Kidney (tissue), 14 donors: ENCODE data around the gene TTC19. TPM values are rescaled to one million over a fixed set of nuclear protein-coding genes. Genes with fewer than 3 reads are reported as not detected.
A peak's percentile ranks its signal among the peaks of the same experiment; 100 is the strongest.

Source experiments
- DNase-seq, 5 donors: peaks; one replicate each; pipeline ENCODE4 v3.0.0-alpha.2; 2013 to 2020
- FAIRE-seq: peaks from 2 replicates; lab custom pipeline; 2012; peaks lifted over from hg19 to GRCh38; lab: Jason Lieb, UNC
- H3K27ac ChIP-seq, 2 donors: one replicate each; pipeline ENCODE4 v1.7.0; 2013; ENCODE audit warnings: low read depth in 2 of 2, low read length in 2 of 2, inconsistent platforms in 1 of 2
- H3K27me3 ChIP-seq: one replicate; pipeline ENCODE4 v1.7.1; 2013; ENCODE audit warnings: low read length, inconsistent platforms; ENCODE audit not compliant: control insufficient read depth, insufficient read depth
- H3K36me3 ChIP-seq, 3 donors: one replicate each; pipeline versions ENCODE4 v1.7.0 to v1.7.1; 2013; ENCODE audit warnings: low read length in 3 of 3, control low read depth in 1 of 3, inconsistent platforms in 1 of 3; ENCODE audit not compliant: insufficient read depth in 3 of 3, control insufficient read depth in 2 of 3
- H3K4me1 ChIP-seq, 3 donors: one replicate each; pipeline versions ENCODE4 v1.7.0 to v1.7.1; 2013; ENCODE audit warnings: low read length in 3 of 3, inconsistent platforms in 1 of 3, low read depth in 1 of 3; ENCODE audit not compliant: control insufficient read depth in 2 of 3, insufficient read depth in 2 of 3
- H3K4me3 ChIP-seq, 3 donors: one replicate each; pipeline versions ENCODE4 v1.7.0 to v1.8.1; 2013; ENCODE audit warnings: low read length in 3 of 3, control low read depth in 1 of 3, inconsistent platforms in 1 of 3
- H3K9ac ChIP-seq, 3 donors: one replicate each; pipeline versions ENCODE4 v1.7.0 to v1.7.1; 2013; ENCODE audit warnings: low read length in 3 of 3, control low read depth in 1 of 3, inconsistent platforms in 1 of 3
- H3K9me3 ChIP-seq, 3 donors: one replicate each; pipeline versions ENCODE4 v1.7.0 to v1.7.1; 2013; ENCODE audit warnings: low read length in 3 of 3, control low read depth in 1 of 3, inconsistent platforms in 1 of 3; ENCODE audit not compliant: control insufficient read depth in 2 of 3, insufficient read depth in 1 of 3
- intact Hi-C: fragments of 100-400 bp; cut with DNase I; formaldehyde crosslinking; loops from one replicate; pipeline ENCODE4 v1.11.1; 2022
- polyA plus RNA-seq: library from polyadenylated mRNA; stranded (reverse); fragments of 350-450 nt; fragmentation: Illumina TruSeq; extraction: RNeasy Lipid Tissue Mini Kit (QIAGEN cat#74804); gene quantifications from one replicate; pipeline ENCODE4 v1.2.3, GENCODE V29; 2014; ENCODE audit warnings: low read depth, low replicate concordance; ENCODE audit not compliant: insufficient read depth
- total RNA-seq: library from RNA; stranded (reverse); fragmentation: NEBNext Ultra II Directional; extraction: Animal tissue kit (Norgen Biotek cat#: 25700); gene quantifications from one replicate; pipeline ENCODE4 v1.2.1, GENCODE V29; 2021
- TF ChIP-seq, protein P1 (sequence below): IDR thresholded peaks from 3 replicates; pipeline ENCODE4 v1.5.1; 2012; ENCODE audit warnings: mild to moderate bottlenecking, moderate library complexity, borderline replicate concordance; ENCODE audit not compliant: insufficient read depth; ENCODE audit errors: extremely low read depth
- donor health status: control.
- donor health status: control.
- donor health status: control.
- donor health status: control.
- donor health status: control.
- donor health status: DM: yes; HTN: yes; CAD: no.
- donor health status: Normal renal cell carcinoma (clear cell type).

TTC19 gene
- total and polyA plus RNA-seq, 2 donors from 2014 or later: 42.0 to 47.7 TPM

DNA sequence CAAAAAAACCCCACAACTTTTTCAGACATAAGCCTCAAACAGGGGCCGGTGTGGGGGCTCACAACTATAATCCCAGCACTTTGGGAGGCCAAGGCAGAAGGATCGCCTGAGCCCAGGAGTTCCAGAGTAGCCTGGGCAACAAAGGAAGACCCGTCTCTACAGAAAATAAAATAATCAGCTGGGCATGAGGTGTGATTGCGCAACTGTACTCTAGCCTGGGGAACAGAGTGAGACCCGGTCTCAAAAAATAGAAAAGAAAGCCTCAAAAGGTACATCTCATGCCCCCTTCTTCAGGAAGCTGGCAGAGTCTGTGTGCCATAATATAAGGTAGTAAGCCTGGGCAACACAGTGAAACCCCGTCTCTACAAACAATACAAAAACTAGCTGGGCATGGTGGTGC, 3.3 kb upstream of the TTC19 start:
- H3K27ac ChIP-seq: no peak overlapping the region
- H3K27me3 ChIP-seq: no peaks in the 10 kb centered on the region
- H3K9me3 ChIP-seq: no peaks in the 10 kb centered on the region
- intact Hi-C loops: no loop called here
- FAIRE-seq: no peak
- no peak overlapping the region for H3K4me3 ChIP-seq
- TF ChIP-seq, protein P1, sequence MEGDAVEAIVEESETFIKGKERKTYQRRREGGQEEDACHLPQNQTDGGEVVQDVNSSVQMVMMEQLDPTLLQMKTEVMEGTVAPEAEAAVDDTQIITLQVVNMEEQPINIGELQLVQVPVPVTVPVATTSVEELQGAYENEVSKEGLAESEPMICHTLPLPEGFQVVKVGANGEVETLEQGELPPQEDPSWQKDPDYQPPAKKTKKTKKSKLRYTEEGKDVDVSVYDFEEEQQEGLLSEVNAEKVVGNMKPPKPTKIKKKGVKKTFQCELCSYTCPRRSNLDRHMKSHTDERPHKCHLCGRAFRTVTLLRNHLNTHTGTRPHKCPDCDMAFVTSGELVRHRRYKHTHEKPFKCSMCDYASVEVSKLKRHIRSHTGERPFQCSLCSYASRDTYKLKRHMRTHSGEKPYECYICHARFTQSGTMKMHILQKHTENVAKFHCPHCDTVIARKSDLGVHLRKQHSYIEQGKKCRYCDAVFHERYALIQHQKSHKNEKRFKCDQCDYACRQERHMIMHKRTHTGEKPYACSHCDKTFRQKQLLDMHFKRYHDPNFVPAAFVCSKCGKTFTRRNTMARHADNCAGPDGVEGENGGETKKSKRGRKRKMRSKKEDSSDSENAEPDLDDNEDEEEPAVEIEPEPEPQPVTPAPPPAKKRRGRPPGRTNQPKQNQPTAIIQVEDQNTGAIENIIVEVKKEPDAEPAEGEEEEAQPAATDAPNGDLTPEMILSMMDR: no peak
- H3K4me1 ChIP-seq: peaks cover 0 to 8% (median 7%) of the 10 kb centered on the region in 3 donors
- no peaks in the 10 kb centered on the region for H3K36me3 ChIP-seq
- no peak for DNase-seq
- H3K9ac ChIP-seq: no peak overlapping the region

DNA sequence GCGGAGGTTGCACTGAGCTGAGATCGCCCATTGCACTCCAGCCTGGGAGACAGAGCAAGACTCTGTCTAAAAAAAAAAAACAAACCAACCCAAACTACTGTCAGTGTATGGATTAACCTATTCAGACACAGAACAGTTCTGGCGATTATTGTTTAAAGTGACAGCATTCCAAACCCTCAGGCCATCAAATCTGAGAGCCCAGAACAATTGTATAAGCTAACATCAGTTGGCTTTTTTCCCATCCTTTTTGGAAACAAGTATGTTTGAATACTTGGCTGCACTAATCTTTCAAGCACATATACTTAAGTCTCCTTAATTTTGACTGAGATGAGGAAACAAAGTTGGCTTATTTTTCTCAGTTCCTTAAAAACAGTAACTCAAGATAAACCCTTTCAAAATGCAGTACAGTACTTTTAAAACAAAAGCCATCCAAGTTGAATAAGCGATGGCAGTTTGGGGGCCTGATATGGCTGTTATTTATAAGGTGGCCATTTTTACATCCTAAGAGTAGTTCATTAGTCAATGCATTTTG, 1.5 kb upstream of the TTC19 start:
- Histone ChIP-seq H3K27me3 (no peaks in the 10 kb centered on the region), H3K36me3 (peaks cover 0 to 10% (median 8%) of the 10 kb centered on the region in 3 donors), H3K4me3 (peak overlapping the region in 1 of 3 donors; percentile 73), H3K27ac (no peak overlapping the region), H3K9ac (no peak overlapping the region), H3K4me1 (peaks cover 0 to 8% (median 7%) of the 10 kb centered on the region in 3 donors), H3K9me3 (no peaks in the 10 kb centered on the region)
- DNase-seq (no peak), FAIRE-seq (no peak)
- intact Hi-C loops: no loop called here
- TF ChIP-seq, protein P1: no peak

DNA sequence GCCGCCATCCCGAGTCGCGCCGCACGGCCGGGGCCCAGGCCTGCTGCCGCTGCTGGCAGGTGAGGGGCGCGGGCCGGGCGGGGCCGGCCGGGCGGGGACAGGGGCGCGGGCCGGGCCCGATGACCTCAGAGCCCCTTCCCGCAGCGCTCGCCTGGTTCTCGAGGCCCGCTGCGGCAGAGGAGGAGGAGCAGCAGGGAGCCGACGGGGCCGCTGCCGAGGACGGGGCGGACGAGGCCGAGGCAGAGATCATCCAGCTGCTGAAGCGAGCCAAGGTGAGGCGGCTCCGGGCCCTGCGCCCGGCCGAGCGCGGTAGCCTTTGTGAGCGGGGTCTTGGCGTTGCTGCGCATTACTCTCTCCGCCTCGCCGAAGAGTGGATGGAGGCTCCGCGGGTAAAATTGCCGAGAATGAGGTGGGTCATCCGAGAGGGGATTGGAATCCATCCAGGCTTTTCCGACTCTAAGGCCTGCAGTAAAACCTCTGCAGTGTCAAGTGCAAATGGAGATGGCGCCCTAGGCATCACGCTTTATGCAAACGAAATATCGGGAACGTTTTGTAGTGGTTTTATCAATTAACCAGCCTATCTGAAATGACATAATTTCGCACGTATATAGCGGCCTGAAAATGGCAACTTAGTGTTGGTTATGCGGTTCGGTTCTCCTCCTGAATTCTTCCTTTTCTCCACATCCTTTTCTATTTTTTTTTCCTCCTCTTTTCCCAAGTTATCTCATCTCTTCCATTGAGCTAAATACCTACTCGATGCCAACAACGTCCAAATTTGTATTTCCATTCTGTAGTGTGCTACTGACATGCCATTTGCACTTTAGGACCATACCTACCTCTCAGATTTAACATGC, 577 bp downstream of the TTC19 start:
- no peak for FAIRE-seq
- intact Hi-C loops: no loop called here

More for the DNA sequence above, 577 bp downstream of the TTC19 start:
- Histone ChIP-seq H3K27me3 (no peaks in the 10 kb centered on the region), H3K9ac (peak overlapping the region; percentile 71 to 94 (median 88)), H3K27ac (peak overlapping the region; percentile 98 to 99), H3K36me3 (peaks cover 10 to 25% (median 14%) of the 10 kb centered on the region in 3 donors), H3K9me3 (no peaks in the 10 kb centered on the region), H3K4me1 (peaks cover 0 to 8% (median 7%) of the 10 kb centered on the region in 3 donors), H3K4me3 (peak overlapping the region; percentile 73 to 88 (median 76))
- DNase-seq: peak in 3 of 5 donors; percentile 65 to 79 (median 66)
- TF ChIP-seq, protein P1: no peak
